ENCODE measurements around the gene RAD51B.
A peak's percentile ranks its signal among the peaks of the same experiment; 100 is the strongest.
"Not testable (repeated sequence)": the region's sequence is repeated elsewhere in the genome, so short reads cannot be mapped to it uniquely, and the experiment has no call there.

Gene RAD51B

GRCh38 chr14:68653804-68654203 is 834.2 kb downstream of the RAD51B start:
- H3K27me3 Mint-ChIP-seq: no peaks in the 10 kb centered on the region
- H3K4me1 Mint-ChIP-seq (ENCODE audit: low read depth in 2 of 2): peaks cover 3 to 9% of the 10 kb centered on the region in 2 donors
- H3K9me3 Mint-ChIP-seq: no peaks in the 10 kb centered on the region
- H3K36me3 Mint-ChIP-seq (ENCODE audit: insufficient read depth): peaks cover 3% of the 10 kb centered on the region
- no peak overlapping the region for H3K27ac Mint-ChIP-seq
- ATAC-seq (replicated peaks): no peak
- no peak overlapping the region for H3K4me3 Mint-ChIP-seq
- no peak for DNase-seq

GRCh38 chr14:68654471-68654941 is 834.9 kb downstream of the RAD51B start:
- peak overlapping the region in 1 of 2 donors; percentile 17 for H3K27ac Mint-ChIP-seq
- H3K9me3 Mint-ChIP-seq: no peaks in the 10 kb centered on the region
- no peak for ATAC-seq (replicated peaks)
- no peak overlapping the region for H3K4me3 Mint-ChIP-seq
- peaks cover 3 to 9% of the 10 kb centered on the region in 2 donors for H3K4me1 Mint-ChIP-seq (ENCODE audit: low read depth in 2 of 2)
- DNase-seq: no peak
- peaks cover 3% of the 10 kb centered on the region for H3K36me3 Mint-ChIP-seq (ENCODE audit: insufficient read depth)
- no peaks in the 10 kb centered on the region for H3K27me3 Mint-ChIP-seq

- H3K27me3 Mint-ChIP-seq: no peaks in the 10 kb centered on the region
- peak overlapping the region in 1 of 2 donors; percentile 17 for H3K27ac Mint-ChIP-seq
- ATAC-seq (replicated peaks): no peak
Measured at GRCh38 chr14:68655021-68655831, 835.6 kb downstream of the RAD51B start.

GRCh38 chr14:68655911-68656316 is 836.3 kb downstream of the RAD51B start:
- ATAC-seq (replicated peaks) (no peak), DNase-seq (no peak)
- Mint-ChIP-seq H3K4me3 (no peak overlapping the region), H3K9me3 (no peaks in the 10 kb centered on the region), H3K36me3 (ENCODE audit: insufficient read depth) (peaks cover 3% of the 10 kb centered on the region), H3K27ac (no peak overlapping the region), H3K27me3 (no peaks in the 10 kb centered on the region), H3K4me1 (ENCODE audit: low read depth in 2 of 2) (peaks cover 0 to 8% of the 10 kb centered on the region in 2 donors)

More at GRCh38 chr14:68655021-68655831, 835.6 kb downstream of the RAD51B start:
- H3K4me1 Mint-ChIP-seq (ENCODE audit: low read depth in 2 of 2): peaks cover 3 to 9% of the 10 kb centered on the region in 2 donors
- H3K36me3 Mint-ChIP-seq (ENCODE audit: insufficient read depth): peaks cover 3% of the 10 kb centered on the region
- no peak for DNase-seq
- no peak overlapping the region for H3K4me3 Mint-ChIP-seq
- H3K9me3 Mint-ChIP-seq: no peaks in the 10 kb centered on the region

GRCh38 chr14:68656452-68656851 is 836.9 kb downstream of the RAD51B start:
- peaks cover 3% of the 10 kb centered on the region for H3K36me3 Mint-ChIP-seq (ENCODE audit: insufficient read depth)
- no peak overlapping the region for H3K27ac Mint-ChIP-seq
- H3K9me3 Mint-ChIP-seq: no peaks in the 10 kb centered on the region
- DNase-seq: no peak
- peaks cover 0 to 9% of the 10 kb centered on the region in 2 donors for H3K4me1 Mint-ChIP-seq (ENCODE audit: low read depth in 2 of 2)
- no peak overlapping the region for H3K4me3 Mint-ChIP-seq
- H3K27me3 Mint-ChIP-seq: no peaks in the 10 kb centered on the region
- ATAC-seq (replicated peaks): no peak

GRCh38 chr14:68657300-68658028 is 837.9 kb downstream of the RAD51B start:
- H3K4me3 Mint-ChIP-seq: no peak overlapping the region
- ATAC-seq (replicated peaks) (no peak), DNase-seq (no peak)
- H3K27ac Mint-ChIP-seq: no peak overlapping the region
- peaks cover 8 to 12% of the 10 kb centered on the region in 2 donors for H3K4me1 Mint-ChIP-seq (ENCODE audit: low read depth in 2 of 2)
- no peaks in the 10 kb centered on the region for H3K9me3 Mint-ChIP-seq
- peaks cover 3% of the 10 kb centered on the region for H3K36me3 Mint-ChIP-seq (ENCODE audit: insufficient read depth)
- no peaks in the 10 kb centered on the region for H3K27me3 Mint-ChIP-seq

GRCh38 chr14:68658029-68658509 is 838.5 kb downstream of the RAD51B start:
- Mint-ChIP-seq H3K36me3 (ENCODE audit: insufficient read depth) (peaks cover 3% of the 10 kb centered on the region), H3K9me3 (no peaks in the 10 kb centered on the region), H3K4me3 (no peak overlapping the region), H3K27ac (no peak overlapping the region), H3K4me1 (ENCODE audit: low read depth in 2 of 2) (peaks cover 10 to 18% of the 10 kb centered on the region in 2 donors), H3K27me3 (no peaks in the 10 kb centered on the region)
- no peak for ATAC-seq (replicated peaks)
- no peak for DNase-seq

GRCh38 chr14:68658943-68659931 is 839.7 kb downstream of the RAD51B start:
- no peaks in the 10 kb centered on the region for H3K9me3 Mint-ChIP-seq

GRCh38 chr14:68660495-68660894 is 840.9 kb downstream of the RAD51B start:
- no peak overlapping the region for H3K4me3 Mint-ChIP-seq
- no peak for ATAC-seq (replicated peaks)
- H3K4me1 Mint-ChIP-seq (ENCODE audit: low read depth in 2 of 2): peaks cover 24 to 32% of the 10 kb centered on the region in 2 donors
- no peaks in the 10 kb centered on the region for H3K36me3 Mint-ChIP-seq (ENCODE audit: insufficient read depth)
- H3K27ac Mint-ChIP-seq: no peak overlapping the region
- no peaks in the 10 kb centered on the region for H3K9me3 Mint-ChIP-seq
- H3K27me3 Mint-ChIP-seq: no peaks in the 10 kb centered on the region
- no peak for DNase-seq

More at GRCh38 chr14:68658943-68659931, 839.7 kb downstream of the RAD51B start:
- no peak overlapping the region for H3K27ac Mint-ChIP-seq
- H3K4me1 Mint-ChIP-seq (ENCODE audit: low read depth in 2 of 2): peaks cover 19 to 21% of the 10 kb centered on the region in 2 donors
- DNase-seq (no peak), ATAC-seq (replicated peaks) (no peak)
- H3K27me3 Mint-ChIP-seq: no peaks in the 10 kb centered on the region
- no peak overlapping the region for H3K4me3 Mint-ChIP-seq
- peaks cover 3% of the 10 kb centered on the region for H3K36me3 Mint-ChIP-seq (ENCODE audit: insufficient read depth)

GRCh38 chr14:68661226-68662225 is 841.9 kb downstream of the RAD51B start:
- H3K27me3 Mint-ChIP-seq: no peaks in the 10 kb centered on the region
- H3K4me3 Mint-ChIP-seq: peak overlapping the region in 1 of 2 donors; percentile 83
- peak overlapping the region; percentile 67 to 95 for H3K27ac Mint-ChIP-seq
- DNase-seq: no peak
- H3K4me1 Mint-ChIP-seq (ENCODE audit: low read depth in 2 of 2): peaks cover 26 to 42% of the 10 kb centered on the region in 2 donors
- no peak for ATAC-seq (replicated peaks)
- H3K36me3 Mint-ChIP-seq (ENCODE audit: insufficient read depth): no peaks in the 10 kb centered on the region
- H3K9me3 Mint-ChIP-seq: no peaks in the 10 kb centered on the region

GRCh38 chr14:68662392-68662791 is 842.8 kb downstream of the RAD51B start:
- H3K27me3 Mint-ChIP-seq: no peaks in the 10 kb centered on the region
- H3K4me3 Mint-ChIP-seq: peak overlapping the region; percentile 80 to 83
- H3K27ac Mint-ChIP-seq: peak overlapping the region; percentile 94 to 95
- no peaks in the 10 kb centered on the region for H3K9me3 Mint-ChIP-seq
- ATAC-seq (replicated peaks) (no peak), DNase-seq (no peak)
- no peaks in the 10 kb centered on the region for H3K36me3 Mint-ChIP-seq (ENCODE audit: insufficient read depth)
- peaks cover 26 to 42% of the 10 kb centered on the region in 2 donors for H3K4me1 Mint-ChIP-seq (ENCODE audit: low read depth in 2 of 2)

GRCh38 chr14:68662826-68663225 is 843.2 kb downstream of the RAD51B start:
- not testable (repeated sequence) for H3K9me3 Mint-ChIP-seq; H3K36me3 Mint-ChIP-seq (ENCODE audit: insufficient read depth); H3K27me3 Mint-ChIP-seq; DNase-seq; ATAC-seq (replicated peaks)
- H3K4me3 Mint-ChIP-seq: peak overlapping the region; percentile 80 to 83
- peaks cover 26 to 42% of the 10 kb centered on the region in 2 donors for H3K4me1 Mint-ChIP-seq (ENCODE audit: low read depth in 2 of 2)
- peak overlapping the region; percentile 94 to 95 for H3K27ac Mint-ChIP-seq

Data from effector memory CD8-positive, alpha-beta T cell (primary cell).